8988T (cell line): ENCODE measurements around the gene THBD.
"Not testable (repeated sequence)": the region's sequence is repeated elsewhere in the genome, so short reads cannot be mapped to it uniquely, and the experiment has no call there.

Experiments used
- DNase-seq: peaks from one replicate; pipeline ENCODE4 v3.0.0; 2011

Gene THBD

GRCh38 chr20:23032056-23032749, 17.3 kb downstream of the THBD start:
- DNase-seq: no peak

GRCh38 chr20:23031346-23031745, 18.1 kb downstream of the THBD start:
- no peak for DNase-seq

- DNase-seq: no peak
Observed at GRCh38 chr20:23029324-23029723, 20.1 kb downstream of the THBD start.

GRCh38 chr20:23028392-23028791, 21.1 kb downstream of the THBD start:
- DNase-seq: no peak

- no peak for DNase-seq
Observed at GRCh38 chr20:23027721-23028120, 21.8 kb downstream of the THBD start.

GRCh38 chr20:23025503-23025902, 24.0 kb downstream of the THBD start:
- DNase-seq: not testable (repeated sequence)

GRCh38 chr20:23024701-23025100, 24.8 kb downstream of the THBD start:
- DNase-seq: no peak

- DNase-seq: no peak
Observed at GRCh38 chr20:23023621-23024177, 25.8 kb downstream of the THBD start.

- no peak for DNase-seq
Observed at GRCh38 chr20:23022849-23023248, 26.6 kb downstream of the THBD start.

- no peak for DNase-seq
Observed at GRCh38 chr20:23021951-23022350, 27.5 kb downstream of the THBD start.

- no peak for DNase-seq
Observed at GRCh38 chr20:23021541-23021940, 27.9 kb downstream of the THBD start.

GRCh38 chr20:23020230-23021018, 29.0 kb downstream of the THBD start:
- DNase-seq: no peak

GRCh38 chr20:23019403-23019802, 30.1 kb downstream of the THBD start:
- DNase-seq: no peak

GRCh38 chr20:23018941-23019340, 30.5 kb downstream of the THBD start:
- DNase-seq: no peak

GRCh38 chr20:23018432-23018831, 31.0 kb downstream of the THBD start:
- DNase-seq: no peak

- DNase-seq: no peak
Observed at GRCh38 chr20:23017516-23017915, 32.0 kb downstream of the THBD start.

- no peak for DNase-seq
Observed at GRCh38 chr20:23013429-23013828, 36.0 kb downstream of the THBD start.

- DNase-seq: no peak
Observed at GRCh38 chr20:23011008-23011721, 38.3 kb downstream of the THBD start.

GRCh38 chr20:23010096-23010495, 39.4 kb downstream of the THBD start:
- DNase-seq: no peak

- DNase-seq: no peak
Observed at GRCh38 chr20:23009636-23010035, 39.8 kb downstream of the THBD start.

- no peak for DNase-seq
Observed at GRCh38 chr20:23008667-23009066, 40.8 kb downstream of the THBD start.

- DNase-seq: no peak
Observed at GRCh38 chr20:23007886-23008655, 41.4 kb downstream of the THBD start.

GRCh38 chr20:23007462-23007861, 42.0 kb downstream of the THBD start:
- no peak for DNase-seq
